LNCaP clone FGC (cell line): Measurements from ENCODE around the gene LGR5.

Experiments
- DNase-seq: peaks from one replicate; pipeline ENCODE4 v3.0.0-alpha.2; 2011; ENCODE audit warnings: low read depth
- H3K4me3 ChIP-seq: 2 replicates; pipeline ENCODE4 v1.5.1; 2011; ENCODE audit warnings: mild to moderate bottlenecking, low read depth, low read length, control low read depth
- CTCF ChIP-seq: IDR thresholded peaks from 2 replicates; pipeline ENCODE4 v1.5.1; 2012; ENCODE audit warnings: mild to moderate bottlenecking; ENCODE audit not compliant: control insufficient read depth, insufficient read depth; ENCODE audit errors: extremely low read depth

The LGR5 gene

DNA sequence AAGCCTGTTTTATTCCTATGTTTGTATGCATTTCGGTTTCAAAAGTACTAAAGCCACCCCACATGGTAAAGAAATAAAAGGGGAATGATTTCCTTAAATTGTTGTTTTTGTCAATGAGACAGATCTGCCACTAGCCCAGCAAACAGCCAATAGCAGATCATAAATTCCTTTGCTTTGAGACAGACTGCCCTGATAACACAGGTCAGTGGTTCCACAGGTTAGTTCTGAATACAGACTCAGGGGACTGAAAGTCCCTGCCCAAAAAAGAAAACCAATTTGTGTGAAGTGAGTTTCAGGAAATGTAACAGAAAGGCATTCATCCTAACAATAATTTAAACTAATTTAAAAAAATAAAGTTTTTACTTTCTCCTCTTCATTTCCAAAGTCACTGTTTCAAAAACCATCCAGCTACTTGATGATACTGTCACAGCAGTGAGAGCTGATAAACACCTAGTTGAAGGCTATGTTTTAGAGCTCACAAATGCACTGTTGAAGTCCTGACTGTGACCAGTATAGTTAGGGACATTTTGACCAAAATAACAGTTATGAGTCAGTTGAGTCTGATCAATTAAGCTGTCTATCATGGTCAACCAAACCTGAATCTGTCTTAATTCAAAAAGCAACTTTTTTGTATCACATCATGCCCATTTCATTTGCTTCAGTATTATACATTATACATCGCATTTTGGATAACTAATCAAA lies 77.7 kb downstream of the LGR5 start:
- no peak overlapping the region for H3K4me3 ChIP-seq
- DNase-seq = no peak
- TF ChIP-seq CTCF = no peak

GRCh38 chr12:71521125-71521524 lies 81.5 kb downstream of the LGR5 start:
- DNase-seq = no peak
- no peak overlapping the region for H3K4me3 ChIP-seq
- TF ChIP-seq CTCF = no peak

- no peak for DNase-seq
- H3K4me3 ChIP-seq = no peak overlapping the region
- no peak for TF ChIP-seq CTCF
Observed at GRCh38 chr12:71524626-71525025, 85.0 kb downstream of the LGR5 start.

- H3K4me3 ChIP-seq = no peak overlapping the region
- no peak for DNase-seq
- TF ChIP-seq CTCF = no peak
Observed at GRCh38 chr12:71533703-71534102, 94.1 kb downstream of the LGR5 start.

DNA sequence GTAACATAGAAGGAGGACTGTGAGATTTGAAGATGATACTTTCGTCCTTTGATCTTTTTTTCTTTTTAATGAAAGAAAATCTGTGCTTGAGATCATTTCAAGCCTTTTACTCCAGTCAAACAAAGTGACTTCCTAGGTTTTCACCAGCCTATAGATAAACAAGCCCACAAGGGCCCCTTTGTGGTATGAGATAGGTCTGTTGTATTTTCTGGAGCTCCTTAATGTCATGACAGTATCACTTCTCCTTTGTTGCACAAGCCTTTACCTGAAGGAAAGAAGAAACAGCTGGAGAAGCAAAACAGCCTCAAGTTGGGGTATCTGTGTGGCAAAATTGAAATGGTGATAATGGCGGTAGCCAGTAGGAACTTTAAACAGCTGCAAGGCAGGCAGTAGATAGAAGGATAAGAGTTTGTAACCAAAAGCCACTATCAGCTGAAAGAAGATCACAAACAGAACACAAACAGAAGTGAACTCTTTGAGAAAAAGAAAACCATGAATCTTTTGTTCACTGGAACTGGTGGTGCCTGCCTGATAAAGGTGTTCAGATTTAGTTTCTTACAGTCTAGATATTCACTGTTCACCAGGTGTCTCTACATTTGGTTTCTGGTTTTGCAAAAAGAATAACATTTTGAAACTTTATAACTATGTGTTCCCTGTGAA lies 96.8 kb downstream of the LGR5 start:
- DNase-seq = no peak
- H3K4me3 ChIP-seq = no peak overlapping the region
- TF ChIP-seq CTCF = no peak

GRCh38 chr12:71536939-71537622 lies 97.5 kb downstream of the LGR5 start:
- no peak for TF ChIP-seq CTCF
- no peak for DNase-seq
- no peak overlapping the region for H3K4me3 ChIP-seq
